Nephron progenitor cell (in vitro differentiated cells): ENCODE results near the gene CBX4.

Experiments used
- DNase-seq: peaks from one replicate; pipeline ENCODE4 v3.0.0; 2021
- H3K27ac Mint-ChIP-seq: 2 replicates; pipeline ENCODE4 v1.8.0; 2021; ENCODE audit warnings: mild to moderate bottlenecking, moderate library complexity, mixed read lengths
- H3K27me3 Mint-ChIP-seq: 2 replicates; pipeline ENCODE4 v1.8.0; 2021; ENCODE audit warnings: mild to moderate bottlenecking, low read depth, mixed read lengths; ENCODE audit not compliant: poor library complexity
- H3K36me3 Mint-ChIP-seq: 2 replicates; pipeline ENCODE4 v1.8.0; 2021; ENCODE audit warnings: low read depth, mixed read lengths
- H3K4me1 Mint-ChIP-seq: 2 replicates; pipeline ENCODE4 v1.8.0; 2021; ENCODE audit warnings: mixed read lengths
- H3K4me3 Mint-ChIP-seq: 2 replicates; pipeline ENCODE4 v1.8.0; 2021; ENCODE audit warnings: mild to moderate bottlenecking, moderate library complexity, mixed read lengths
- H3K9me3 Mint-ChIP-seq: 2 replicates; pipeline ENCODE4 v1.8.0; 2021; ENCODE audit warnings: mild to moderate bottlenecking, moderate library complexity, mixed read lengths
- TF ChIP-seq, protein P1 (sequence below): fragments of 200-600 bp; sonication (generic); IDR thresholded peaks from 2 replicates; pipeline ENCODE4 v1.5.0; 2021; ENCODE audit warnings: antibody characterized with exemption

CBX4 gene

DNA sequence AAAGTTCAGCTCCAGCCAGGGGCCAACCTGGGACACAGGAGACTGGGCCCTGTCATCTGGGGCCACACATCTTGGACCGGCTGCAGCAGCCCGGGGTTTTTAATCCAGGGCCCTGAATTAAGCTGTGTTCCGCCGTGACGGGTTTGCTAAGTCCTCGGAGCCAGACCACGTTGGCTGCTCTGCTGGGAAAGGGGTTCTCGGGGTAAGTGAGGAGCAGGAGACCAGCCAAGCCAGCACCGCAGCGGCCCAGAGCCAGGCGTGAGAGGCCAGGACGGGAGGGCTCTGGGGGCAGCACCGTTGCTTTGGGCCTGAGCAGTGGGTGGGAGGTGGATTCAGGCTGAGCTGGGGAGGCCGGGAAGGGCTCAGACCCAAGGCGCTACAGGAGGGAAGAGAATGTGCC, 31.3 kb upstream of the CBX4 start:
- TF ChIP-seq, protein P1, sequence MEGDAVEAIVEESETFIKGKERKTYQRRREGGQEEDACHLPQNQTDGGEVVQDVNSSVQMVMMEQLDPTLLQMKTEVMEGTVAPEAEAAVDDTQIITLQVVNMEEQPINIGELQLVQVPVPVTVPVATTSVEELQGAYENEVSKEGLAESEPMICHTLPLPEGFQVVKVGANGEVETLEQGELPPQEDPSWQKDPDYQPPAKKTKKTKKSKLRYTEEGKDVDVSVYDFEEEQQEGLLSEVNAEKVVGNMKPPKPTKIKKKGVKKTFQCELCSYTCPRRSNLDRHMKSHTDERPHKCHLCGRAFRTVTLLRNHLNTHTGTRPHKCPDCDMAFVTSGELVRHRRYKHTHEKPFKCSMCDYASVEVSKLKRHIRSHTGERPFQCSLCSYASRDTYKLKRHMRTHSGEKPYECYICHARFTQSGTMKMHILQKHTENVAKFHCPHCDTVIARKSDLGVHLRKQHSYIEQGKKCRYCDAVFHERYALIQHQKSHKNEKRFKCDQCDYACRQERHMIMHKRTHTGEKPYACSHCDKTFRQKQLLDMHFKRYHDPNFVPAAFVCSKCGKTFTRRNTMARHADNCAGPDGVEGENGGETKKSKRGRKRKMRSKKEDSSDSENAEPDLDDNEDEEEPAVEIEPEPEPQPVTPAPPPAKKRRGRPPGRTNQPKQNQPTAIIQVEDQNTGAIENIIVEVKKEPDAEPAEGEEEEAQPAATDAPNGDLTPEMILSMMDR, result no peak
- Mint-ChIP-seq H3K36me3 (no peaks in the 10 kb centered on the region), H3K27ac (no peak overlapping the region), H3K4me3 (no peak overlapping the region), H3K9me3 (no peaks in the 10 kb centered on the region), H3K4me1 (peaks cover 33% of the 10 kb centered on the region), H3K27me3 (peaks cover 14% of the 10 kb centered on the region)
- no peak for DNase-seq

DNA sequence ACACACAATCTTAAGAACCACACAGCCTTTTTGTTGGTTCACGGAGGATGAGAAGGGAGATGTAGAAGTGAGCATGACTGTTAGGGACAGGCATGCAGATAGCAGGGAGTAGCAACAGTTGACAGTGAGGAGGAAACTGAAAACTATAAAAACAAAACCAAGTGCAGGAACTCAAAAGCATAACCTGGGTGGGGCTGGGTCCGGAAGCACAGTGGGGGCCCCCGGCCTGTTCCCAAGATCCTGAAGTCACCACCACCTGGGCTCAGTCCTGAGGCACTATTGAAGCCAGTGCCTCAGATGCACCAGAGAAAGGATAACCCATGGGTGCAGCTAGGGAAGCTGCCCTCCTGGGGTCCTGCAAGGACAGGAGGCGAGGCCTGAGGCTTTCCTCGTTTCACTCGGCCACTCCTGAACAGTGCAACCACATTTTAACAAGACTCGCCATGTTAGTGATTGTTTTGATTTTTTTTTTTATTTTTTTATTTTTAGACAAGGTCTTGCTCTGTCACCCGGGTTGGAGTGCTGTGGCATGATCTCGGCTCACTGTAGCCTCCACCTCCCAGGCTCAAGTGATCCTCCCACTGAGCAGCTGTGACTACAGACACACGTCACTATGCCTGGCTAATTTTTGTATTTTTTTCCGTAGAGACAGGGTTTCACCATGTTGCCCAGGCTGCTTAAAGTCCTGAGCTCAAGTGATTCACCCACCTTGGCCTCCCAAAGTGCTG, 27.7 kb upstream of the CBX4 start:
- DNase-seq, result no peak
- TF ChIP-seq, protein P1, result no peak
- peaks cover 33% of the 10 kb centered on the region for H3K27me3 Mint-ChIP-seq
- H3K36me3 Mint-ChIP-seq, result no peaks in the 10 kb centered on the region
- no peak overlapping the region for H3K4me3 Mint-ChIP-seq
- H3K27ac Mint-ChIP-seq, result no peak overlapping the region
- no peaks in the 10 kb centered on the region for H3K9me3 Mint-ChIP-seq
- peaks cover 46% of the 10 kb centered on the region for H3K4me1 Mint-ChIP-seq

DNA sequence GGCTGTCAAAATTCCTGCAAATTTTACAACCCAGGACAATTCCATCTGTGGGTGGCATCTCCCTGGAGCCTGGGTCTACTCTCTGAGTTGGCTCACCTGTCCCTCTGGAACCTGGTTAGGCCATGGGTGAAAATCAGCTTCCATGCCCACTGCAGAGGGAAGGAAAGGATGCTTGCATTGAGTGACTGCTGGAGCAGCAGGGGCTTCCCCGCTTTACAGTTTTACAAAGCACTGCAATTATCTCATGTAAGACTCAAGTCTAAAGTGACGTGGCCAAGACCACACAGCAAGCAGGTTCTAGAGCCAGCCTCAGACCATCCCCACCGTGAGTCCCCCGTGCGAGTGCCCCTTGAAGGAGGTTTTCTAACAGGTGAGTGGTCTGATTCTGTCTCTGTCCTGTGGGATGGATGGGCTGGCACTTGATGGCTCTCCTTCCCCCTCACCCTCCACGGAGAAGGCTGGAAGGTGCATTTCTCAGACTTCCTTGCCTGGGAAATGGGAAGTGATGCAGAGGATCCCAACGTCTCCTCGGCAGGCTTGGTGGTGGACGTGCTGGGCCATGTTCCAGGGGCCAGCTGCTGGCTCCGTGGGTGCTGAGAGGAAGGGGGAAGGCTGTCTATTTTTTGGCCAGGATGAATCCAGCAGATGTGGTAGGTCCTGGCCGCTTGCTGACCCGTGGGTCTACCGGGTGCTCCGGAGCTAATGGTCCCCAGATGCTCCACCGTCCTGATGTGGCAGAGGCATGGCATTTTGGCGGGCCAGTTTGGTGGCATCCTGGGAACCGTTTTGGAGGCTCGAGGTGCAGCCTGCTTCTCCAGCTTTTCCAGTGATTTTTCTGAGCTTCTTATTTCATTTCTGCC, 26.3 kb upstream of the CBX4 start:
- peaks cover 33% of the 10 kb centered on the region for H3K27me3 Mint-ChIP-seq
- H3K9me3 Mint-ChIP-seq, result no peaks in the 10 kb centered on the region
- no peak overlapping the region for H3K4me3 Mint-ChIP-seq
- TF ChIP-seq, protein P1, result no peak
- H3K4me1 Mint-ChIP-seq, result peaks cover 55% of the 10 kb centered on the region
- no peak for DNase-seq
- no peak overlapping the region for H3K27ac Mint-ChIP-seq
- H3K36me3 Mint-ChIP-seq, result no peaks in the 10 kb centered on the region

DNA sequence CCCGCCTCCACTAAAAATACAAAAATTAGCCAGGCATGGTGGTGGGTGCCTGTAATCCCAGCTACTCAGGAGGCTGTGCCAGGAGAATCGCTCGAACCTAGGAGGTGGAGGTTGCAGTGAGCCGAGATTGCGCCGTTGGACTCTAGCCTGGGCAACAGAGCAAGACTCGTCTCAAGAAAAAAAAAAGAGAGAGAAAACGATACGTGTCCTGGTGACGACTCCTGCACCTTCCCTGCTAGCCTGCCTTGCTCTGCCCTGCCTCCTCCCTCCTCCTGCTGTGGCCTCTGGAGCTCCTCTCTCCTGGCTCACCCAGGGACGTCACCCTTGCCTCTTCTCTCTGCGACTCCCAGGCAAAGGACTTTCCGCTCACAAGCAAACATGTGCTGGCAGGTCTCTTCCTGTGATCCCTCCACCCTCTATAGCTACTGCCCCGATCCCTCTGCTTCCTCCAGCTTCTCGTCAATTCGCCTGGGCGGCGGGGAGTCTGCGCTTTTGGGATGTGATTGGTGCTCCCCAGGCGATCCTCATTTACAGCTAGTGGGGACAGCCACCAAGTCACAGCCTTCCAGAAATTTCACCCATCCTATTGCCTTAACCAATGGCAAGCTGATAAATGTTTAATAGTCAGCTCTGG, 25.5 kb upstream of the CBX4 start:
- DNase-seq, result no peak
- Mint-ChIP-seq H3K4me1 (peaks cover 54% of the 10 kb centered on the region), H3K27ac (no peak overlapping the region)

DNA sequence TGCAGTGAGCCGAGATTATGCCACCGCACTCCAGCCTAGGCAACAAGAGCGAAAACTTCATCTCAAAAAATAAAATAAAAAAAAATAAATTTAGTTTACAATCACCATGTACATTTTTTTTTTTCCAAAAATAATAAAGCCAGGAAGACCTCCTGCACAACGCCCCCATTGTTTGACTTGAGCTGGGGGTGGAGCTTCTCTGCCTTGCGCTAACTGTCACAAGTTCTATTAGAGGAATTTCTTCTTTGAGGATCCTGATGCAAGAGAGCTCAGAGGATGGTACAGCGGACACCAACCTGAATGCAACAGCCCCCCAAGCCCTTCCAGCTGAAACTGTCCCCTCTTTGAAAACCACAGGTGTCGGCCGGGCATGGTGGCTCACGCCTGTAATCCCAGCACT, 24.9 kb upstream of the CBX4 start:
- no peaks in the 10 kb centered on the region for H3K9me3 Mint-ChIP-seq
- H3K4me1 Mint-ChIP-seq, result peaks cover 48% of the 10 kb centered on the region
- TF ChIP-seq, protein P1, result no peak
- peaks cover 33% of the 10 kb centered on the region for H3K27me3 Mint-ChIP-seq
- H3K36me3 Mint-ChIP-seq, result no peaks in the 10 kb centered on the region
- H3K4me3 Mint-ChIP-seq, result no peak overlapping the region
- no peak overlapping the region for H3K27ac Mint-ChIP-seq
- DNase-seq, result no peak

More for the DNA sequence above, 25.5 kb upstream of the CBX4 start:
- H3K9me3 Mint-ChIP-seq, result no peaks in the 10 kb centered on the region
- TF ChIP-seq, protein P1, result no peak
- H3K36me3 Mint-ChIP-seq, result no peaks in the 10 kb centered on the region
- H3K4me3 Mint-ChIP-seq, result no peak overlapping the region
- peaks cover 33% of the 10 kb centered on the region for H3K27me3 Mint-ChIP-seq
